Inflammatory macrophage treated with lipopolysaccharide for 4 hours (primary cell): ENCODE data around the gene ETFA.
"Not testable (repeated sequence)": the region's sequence is repeated elsewhere in the genome, so short reads cannot be mapped to it uniquely, and the experiment has no call there.

Source experiments
- DNase-seq: peaks from one replicate; pipeline ENCODE4 v3.0.0-alpha.2; 2020

Gene ETFA

GRCh38 chr15:76267077-76267476 is 44.2 kb downstream of the ETFA start:
- DNase-seq = no peak

- DNase-seq = not testable (repeated sequence)
Measured at GRCh38 chr15:76265769-76266168, 45.5 kb downstream of the ETFA start.

- no peak for DNase-seq
Measured at GRCh38 chr15:76260246-76260938, 50.9 kb downstream of the ETFA start.

GRCh38 chr15:76259392-76259791 is 51.9 kb downstream of the ETFA start:
- DNase-seq = no peak

- DNase-seq = no peak
Measured at GRCh38 chr15:76258460-76258859, 52.8 kb downstream of the ETFA start.

GRCh38 chr15:76253691-76254473 is 57.4 kb downstream of the ETFA start:
- DNase-seq = no peak

GRCh38 chr15:76252249-76252648 is 59.0 kb downstream of the ETFA start:
- DNase-seq = no peak

GRCh38 chr15:76251717-76252116 is 59.6 kb downstream of the ETFA start:
- DNase-seq = no peak

- DNase-seq = no peak
Measured at GRCh38 chr15:76245072-76245610, 66.1 kb downstream of the ETFA start.

GRCh38 chr15:76239786-76240185 is 71.5 kb downstream of the ETFA start:
- DNase-seq = no peak

GRCh38 chr15:76236350-76236749 is 74.9 kb downstream of the ETFA start:
- no peak for DNase-seq

GRCh38 chr15:76235186-76235826 is 76.0 kb downstream of the ETFA start:
- DNase-seq = peak; percentile 52

GRCh38 chr15:76234337-76234889 is 76.9 kb downstream of the ETFA start:
- DNase-seq = no peak

- DNase-seq = no peak
Measured at GRCh38 chr15:76233921-76234320, 77.3 kb downstream of the ETFA start.

- no peak for DNase-seq
Measured at GRCh38 chr15:76229266-76229665, 82.0 kb downstream of the ETFA start.

GRCh38 chr15:76223521-76223920 is 87.7 kb downstream of the ETFA start:
- DNase-seq = no peak

- DNase-seq = no peak
Measured at GRCh38 chr15:76222159-76222558, 89.1 kb downstream of the ETFA start.

GRCh38 chr15:76221085-76221767 is 90.0 kb downstream of the ETFA start:
- no peak for DNase-seq

GRCh38 chr15:76217882-76218217 is 93.4 kb downstream of the ETFA start:
- no peak for DNase-seq

GRCh38 chr15:76217029-76217881 is 94.0 kb downstream of the ETFA start:
- DNase-seq = no peak

- no peak for DNase-seq
Measured at GRCh38 chr15:76215634-76216033, 95.6 kb downstream of the ETFA start.

- no peak for DNase-seq
Measured at GRCh38 chr15:76209942-76210341, 101.3 kb downstream of the ETFA start.
